ENCODE measurements around the gene ANO9.
"Not testable (repeated sequence)": the region's sequence is repeated elsewhere in the genome, so short reads cannot be mapped to it uniquely, and the experiment has no call there.

The ANO9 gene

GRCh38 chr11:417652-418342 lies 24.0 kb downstream of the ANO9 start:
- no peak for DNase-seq (ENCODE audit: low read depth in 2 of 2, low spot score in 1 of 2)

- no peak for DNase-seq (ENCODE audit: low read depth in 2 of 2, low spot score in 1 of 2)
Observed at GRCh38 chr11:416757-417621, 24.8 kb downstream of the ANO9 start.

GRCh38 chr11:416051-416756 lies 25.6 kb downstream of the ANO9 start:
- no peak for DNase-seq (ENCODE audit: low read depth in 2 of 2, low spot score in 1 of 2)

- no peak for DNase-seq (ENCODE audit: low read depth in 2 of 2, low spot score in 1 of 2)
Observed at GRCh38 chr11:415640-416041, 26.2 kb downstream of the ANO9 start.

- no peak for DNase-seq (ENCODE audit: low read depth in 2 of 2, low spot score in 1 of 2)
Observed at GRCh38 chr11:414318-414857, 27.4 kb downstream of the ANO9 start.

- no peak for DNase-seq (ENCODE audit: low read depth in 2 of 2, low spot score in 1 of 2)
Observed at GRCh38 chr11:413120-414081, 28.4 kb downstream of the ANO9 start.

GRCh38 chr11:412641-413119 lies 29.1 kb downstream of the ANO9 start:
- DNase-seq (ENCODE audit: low read depth in 2 of 2, low spot score in 1 of 2): no peak

- not testable (repeated sequence) for DNase-seq (ENCODE audit: low read depth in 2 of 2, low spot score in 1 of 2)
Observed at GRCh38 chr11:411520-411919, 30.3 kb downstream of the ANO9 start.

GRCh38 chr11:410711-411110 lies 31.1 kb downstream of the ANO9 start:
- not testable (repeated sequence) for DNase-seq (ENCODE audit: low read depth in 2 of 2, low spot score in 1 of 2)

- no peak for DNase-seq (ENCODE audit: low read depth in 2 of 2, low spot score in 1 of 2)
Observed at GRCh38 chr11:409600-410483, 32.0 kb downstream of the ANO9 start.

GRCh38 chr11:409008-409599 lies 32.7 kb downstream of the ANO9 start:
- no peak for DNase-seq (ENCODE audit: low read depth in 2 of 2, low spot score in 1 of 2)

- no peak for DNase-seq (ENCODE audit: low read depth in 2 of 2, low spot score in 1 of 2)
Observed at GRCh38 chr11:408154-409007, 33.4 kb downstream of the ANO9 start.

GRCh38 chr11:407651-408123 lies 34.1 kb downstream of the ANO9 start:
- no peak for DNase-seq (ENCODE audit: low read depth in 2 of 2, low spot score in 1 of 2)

GRCh38 chr11:406796-407650 lies 34.8 kb downstream of the ANO9 start:
- DNase-seq (ENCODE audit: low read depth in 2 of 2, low spot score in 1 of 2): peak; percentile 75 to 91

- DNase-seq (ENCODE audit: low read depth in 2 of 2, low spot score in 1 of 2): no peak
Observed at GRCh38 chr11:405954-406795, 35.6 kb downstream of the ANO9 start.

All from stimulated activated CD8-positive, alpha-beta memory T cell treated with anti-CD3 and anti-CD28 coated beads, Interleukin-4, amount 100 ng/mL, for 4 hours (primary cell).